Measurements from ENCODE around the gene ARSK. TPM values are rescaled to one million over a fixed set of nuclear protein-coding genes. Genes with fewer than 3 reads are reported as not detected.

ARSK gene
- total RNA-seq, 5 donors from 2014 or later (not counting 1 experiment from before 2014, with no cell fraction given) = 4.2 to 6.9 (median 6.2) TPM

- Mint-ChIP-seq H3K9me3 (no peaks in the 10 kb centered on the region), H3K27me3 (no peaks in the 10 kb centered on the region), H3K4me1 (peaks cover 51 to 67% (median 57%) of the 10 kb centered on the region in 3 donors), H3K36me3 (peaks cover 26% of the 10 kb centered on the region), H3K27ac (peak overlapping the region; percentile 94 to 96), H3K4me3 (peak overlapping the region; percentile 87 to 98 (median 89))
- peaks cover 0 to 10% of the 10 kb centered on the region in 2 donors for H3K36me3 ChIP-seq (ENCODE audit: control insufficient read depth in 2 of 2, extremely low read depth in 1 of 2, insufficient read depth in 1 of 2, low read length in 1 of 2)
- no peaks in the 10 kb centered on the region for H3K9me3 ChIP-seq
- DNase-seq (no peak), ATAC-seq (replicated peaks in 1 of 4) (peak; percentile 13 to 42 (median 18))
- peaks cover 10 to 24% of the 10 kb centered on the region in 2 experiments for H3K4me1 ChIP-seq (ENCODE audit: control insufficient read depth in 1 of 2, extremely low read depth in 1 of 2, insufficient read depth in 2 of 2, low read length in 2 of 2)
- 0% methylated on average over 3 of the region's 6 CpGs for WGBS (ENCODE audit: insufficient coverage)
- CTCF ChIA-PET = interaction anchor here in 1 of 2 donors (1.0 to 1.5 kb wide), 3 partner anchors 78 to 110 kb away, joined by 4 to 7 read pairs (median 4); partner anchors contain the start of gene RFESD
- H3K27me3 ChIP-seq (replicated peaks in 1 of 2; ENCODE audit: control insufficient read depth in 2 of 2, extremely low read depth in 1 of 2, insufficient read depth in 2 of 2, low read length in 1 of 2) = no peaks in the 10 kb centered on the region
- POLR2A ChIA-PET = interaction anchor here in 1 of 2 donors (0.6 to 1.2 kb wide), 2 partner anchors 93 to 1624 kb away, joined by 3 to 6 read pairs; partner anchors contain the start of gene RFESD
- H3K4me3 ChIP-seq (ENCODE audit: control insufficient read depth in 1 of 2, extremely low read depth in 1 of 2, low read length in 1 of 2) = peak overlapping the region; percentile 90 to 97
- peak overlapping the region; percentile 78 for H3K27ac ChIP-seq (ENCODE audit: low read length)
These were observed 612 bp upstream of the ARSK start for GRCh38 chr5:95554331-95554646.

GRCh38 chr5:95555553-95555952 is 652 bp downstream of the ARSK start:
- Mint-ChIP-seq H3K27ac (peak overlapping the region; percentile 94 to 96), H3K27me3 (no peaks in the 10 kb centered on the region), H3K4me3 (peak overlapping the region; percentile 87 to 98 (median 89)), H3K36me3 (peaks cover 23% of the 10 kb centered on the region), H3K9me3 (no peaks in the 10 kb centered on the region), H3K4me1 (peaks cover 46 to 56% (median 50%) of the 10 kb centered on the region in 3 donors)
- POLR2A ChIA-PET = no interaction called here
- ATAC-seq (replicated peaks in 1 of 4) = no peak
- Histone ChIP-seq H3K27me3 (replicated peaks in 1 of 2; ENCODE audit: control insufficient read depth in 2 of 2, extremely low read depth in 1 of 2, insufficient read depth in 2 of 2, low read length in 1 of 2) (no peaks in the 10 kb centered on the region), H3K27ac (ENCODE audit: low read length) (peak overlapping the region; percentile 50), H3K9me3 (no peaks in the 10 kb centered on the region), H3K4me3 (ENCODE audit: control insufficient read depth in 1 of 2, extremely low read depth in 1 of 2, low read length in 1 of 2) (peak overlapping the region; percentile 90 to 97), H3K4me1 (ENCODE audit: control insufficient read depth in 1 of 2, extremely low read depth in 1 of 2, insufficient read depth in 2 of 2, low read length in 2 of 2) (peaks cover 10 to 24% of the 10 kb centered on the region in 2 experiments), H3K36me3 (ENCODE audit: control insufficient read depth in 2 of 2, extremely low read depth in 1 of 2, insufficient read depth in 1 of 2, low read length in 1 of 2) (peaks cover 0 to 3% of the 10 kb centered on the region in 2 donors)
- CTCF ChIA-PET = interaction anchor here in 1 of 2 donors (1.0 to 1.5 kb wide), 3 partner anchors 77 to 109 kb away, joined by 4 to 7 read pairs (median 4); partner anchors contain the start of gene RFESD
- peak in 1 of 35 experiments; percentile 2 for DNase-seq
- no CpG with 5 or more reads among the region's 9 CpGs for WGBS (ENCODE audit: insufficient coverage)

- ATAC-seq (replicated peaks in 1 of 4) = no peak
- Histone ChIP-seq H3K36me3 (ENCODE audit: control insufficient read depth in 2 of 2, extremely low read depth in 1 of 2, insufficient read depth in 1 of 2, low read length in 1 of 2) (no peaks in the 10 kb centered on the region), H3K27me3 (replicated peaks in 1 of 2; ENCODE audit: control insufficient read depth in 2 of 2, extremely low read depth in 1 of 2, insufficient read depth in 2 of 2, low read length in 1 of 2) (no peaks in the 10 kb centered on the region), H3K9me3 (no peaks in the 10 kb centered on the region), H3K27ac (ENCODE audit: low read length) (no peak overlapping the region), H3K4me1 (ENCODE audit: control insufficient read depth in 1 of 2, extremely low read depth in 1 of 2, insufficient read depth in 2 of 2, low read length in 2 of 2) (peaks cover 10 to 18% of the 10 kb centered on the region in 2 experiments), H3K4me3 (ENCODE audit: control insufficient read depth in 1 of 2, extremely low read depth in 1 of 2, low read length in 1 of 2) (no peak overlapping the region)
- Mint-ChIP-seq H3K4me1 (peaks cover 29 to 33% (median 33%) of the 10 kb centered on the region in 3 donors), H3K36me3 (peaks cover 8% of the 10 kb centered on the region), H3K9me3 (no peaks in the 10 kb centered on the region), H3K27ac (no peak overlapping the region), H3K27me3 (no peaks in the 10 kb centered on the region), H3K4me3 (no peak overlapping the region)
- ChIA-PET CTCF (interaction anchor here (1.2 to 1.9 kb wide), 2 partner anchors 89 to 223 kb away, joined by 3 to 5 read pairs; partner anchors contain the start of gene RFESD (in 1 of the 2)), POLR2A (no interaction called here)
- DNase-seq = no peak
- 100% methylated on average over 1 of the region's 2 CpGs for WGBS (ENCODE audit: insufficient coverage)
These were observed 2.9 kb downstream of the ARSK start for GRCh38 chr5:95557841-95558240.

GRCh38 chr5:95562282-95562681 is 7.4 kb downstream of the ARSK start:
- H3K27me3 Mint-ChIP-seq = no peaks in the 10 kb centered on the region
- H3K27ac ChIP-seq (ENCODE audit: low read length) = no peak overlapping the region
- peaks cover 0 to 6% of the 10 kb centered on the region in 2 donors for H3K36me3 ChIP-seq (ENCODE audit: control insufficient read depth in 2 of 2, extremely low read depth in 1 of 2, insufficient read depth in 1 of 2, low read length in 1 of 2)
- H3K4me3 Mint-ChIP-seq = no peak overlapping the region
- H3K4me3 ChIP-seq (ENCODE audit: control insufficient read depth in 1 of 2, extremely low read depth in 1 of 2, low read length in 1 of 2) = no peak overlapping the region
- no peaks in the 10 kb centered on the region for H3K9me3 Mint-ChIP-seq
- H3K36me3 Mint-ChIP-seq = peaks cover 29% of the 10 kb centered on the region
- ChIA-PET CTCF (no interaction called here), POLR2A (no interaction called here)
- peaks cover 11 to 22% (median 18%) of the 10 kb centered on the region in 3 donors for H3K4me1 Mint-ChIP-seq
- DNase-seq (no peak), ATAC-seq (replicated peaks in 1 of 4) (no peak)
- no CpG with 5 or more reads among the region's 1 CpG for WGBS (ENCODE audit: insufficient coverage)
- H3K4me1 ChIP-seq (ENCODE audit: control insufficient read depth in 1 of 2, extremely low read depth in 1 of 2, insufficient read depth in 2 of 2, low read length in 2 of 2) = no peaks in the 10 kb centered on the region
- no peaks in the 10 kb centered on the region for H3K27me3 ChIP-seq (replicated peaks in 1 of 2; ENCODE audit: control insufficient read depth in 2 of 2, extremely low read depth in 1 of 2, insufficient read depth in 2 of 2, low read length in 1 of 2)
- H3K27ac Mint-ChIP-seq = no peak overlapping the region
- H3K9me3 ChIP-seq = no peaks in the 10 kb centered on the region

- no peaks in the 10 kb centered on the region for H3K27me3 Mint-ChIP-seq
- peaks cover 33% of the 10 kb centered on the region for H3K36me3 Mint-ChIP-seq
- no peaks in the 10 kb centered on the region for H3K9me3 ChIP-seq
- no peaks in the 10 kb centered on the region for H3K9me3 Mint-ChIP-seq
- no peak overlapping the region for H3K4me3 ChIP-seq (ENCODE audit: control insufficient read depth in 1 of 2, extremely low read depth in 1 of 2, low read length in 1 of 2)
- no peak overlapping the region for H3K27ac ChIP-seq (ENCODE audit: low read length)
- no peak for ATAC-seq (replicated peaks in 1 of 4)
- DNase-seq = no peak
- ChIA-PET POLR2A (no interaction called here), CTCF (no interaction called here)
- WGBS (ENCODE audit: insufficient coverage) = 98% methylated on average over 4 of the region's 5 CpGs
- no peaks in the 10 kb centered on the region for H3K27me3 ChIP-seq (replicated peaks in 1 of 2; ENCODE audit: control insufficient read depth in 2 of 2, extremely low read depth in 1 of 2, insufficient read depth in 2 of 2, low read length in 1 of 2)
- no peak overlapping the region for H3K27ac Mint-ChIP-seq
- peaks cover 0 to 16% of the 10 kb centered on the region in 2 donors for H3K36me3 ChIP-seq (ENCODE audit: control insufficient read depth in 2 of 2, extremely low read depth in 1 of 2, insufficient read depth in 1 of 2, low read length in 1 of 2)
- H3K4me1 Mint-ChIP-seq = peaks cover 11 to 18% (median 17%) of the 10 kb centered on the region in 3 donors
- H3K4me3 Mint-ChIP-seq = no peak overlapping the region
- H3K4me1 ChIP-seq (ENCODE audit: control insufficient read depth in 1 of 2, extremely low read depth in 1 of 2, insufficient read depth in 2 of 2, low read length in 2 of 2) = no peaks in the 10 kb centered on the region
These were observed 8.5 kb downstream of the ARSK start for GRCh38 chr5:95563367-95563766.

GRCh38 chr5:95564450-95564849 is 9.5 kb downstream of the ARSK start:
- no peaks in the 10 kb centered on the region for H3K9me3 Mint-ChIP-seq
- CTCF ChIA-PET = interaction anchor here in 1 of 2 donors (0.6 kb wide), 1 partner anchor 779 kb away, joined by 3 read pairs; no protein-coding TSS in a partner anchor
- H3K4me1 Mint-ChIP-seq = peaks cover 11 to 18% (median 15%) of the 10 kb centered on the region in 3 donors
- no peak overlapping the region for H3K27ac ChIP-seq (ENCODE audit: low read length)
- POLR2A ChIA-PET = interaction anchor here (0.7 to 0.8 kb wide), 2 partner anchors 22 to 1648 kb away, joined by 5 to 10 read pairs; no protein-coding TSS in a partner anchor
- peaks cover 0 to 24% of the 10 kb centered on the region in 2 donors for H3K36me3 ChIP-seq (ENCODE audit: control insufficient read depth in 2 of 2, extremely low read depth in 1 of 2, insufficient read depth in 1 of 2, low read length in 1 of 2)
- no peak overlapping the region for H3K27ac Mint-ChIP-seq
- no peaks in the 10 kb centered on the region for H3K4me1 ChIP-seq (ENCODE audit: control insufficient read depth in 1 of 2, extremely low read depth in 1 of 2, insufficient read depth in 2 of 2, low read length in 2 of 2)
- no peaks in the 10 kb centered on the region for H3K9me3 ChIP-seq
- H3K27me3 Mint-ChIP-seq = no peaks in the 10 kb centered on the region
- no peaks in the 10 kb centered on the region for H3K27me3 ChIP-seq (replicated peaks in 1 of 2; ENCODE audit: control insufficient read depth in 2 of 2, extremely low read depth in 1 of 2, insufficient read depth in 2 of 2, low read length in 1 of 2)
- ATAC-seq (replicated peaks in 1 of 4) = no peak
- DNase-seq = no peak
- 94% methylated on average over 4 of the region's 4 CpGs for WGBS (ENCODE audit: insufficient coverage)
- H3K4me3 Mint-ChIP-seq = no peak overlapping the region
- H3K4me3 ChIP-seq (ENCODE audit: control insufficient read depth in 1 of 2, extremely low read depth in 1 of 2, low read length in 1 of 2) = no peak overlapping the region
- peaks cover 38% of the 10 kb centered on the region for H3K36me3 Mint-ChIP-seq

Measured in T-cell (primary cell).